ENCODE measurements around the gene WASF1. TPM values are rescaled to one million over a fixed set of nuclear protein-coding genes. Genes with fewer than 3 reads are reported as not detected.

The WASF1 gene
- total and polyA plus RNA-seq, 2 donors from 2014 or later = 6.5 to 9.7 TPM

DNA sequence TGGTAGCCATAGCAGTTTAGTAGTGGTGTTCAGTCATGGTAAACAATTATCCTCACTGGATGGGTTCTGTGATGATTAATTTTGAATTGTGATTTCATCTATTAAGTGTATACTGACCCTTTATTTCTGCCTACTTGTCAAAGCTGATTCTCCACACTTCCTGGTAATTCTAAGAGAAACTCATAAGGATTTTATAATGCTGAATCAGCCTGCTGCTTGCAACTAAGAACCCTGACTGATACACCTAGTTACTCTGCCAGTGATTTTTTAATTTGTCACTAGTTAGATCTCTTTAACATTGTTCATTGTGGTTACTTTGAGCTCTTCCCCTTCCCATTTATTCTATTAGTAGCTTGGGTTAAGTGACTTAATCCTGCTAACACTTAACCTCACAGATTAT lies 9.3 kb upstream of the WASF1 start:
- no peak overlapping the region for H3K4me3 ChIP-seq (ENCODE audit: low read length in 3 of 3)
- H3K27ac ChIP-seq (ENCODE audit: low read depth in 2 of 2, low read length in 2 of 2) = no peak overlapping the region
- intact Hi-C loops (cut with DNase I) = no loop called here
- peaks cover 0 to 2% (median under 1%) of the 10 kb centered on the region in 3 donors for H3K36me3 ChIP-seq (ENCODE audit: control insufficient read depth in 2 of 3, insufficient read depth in 3 of 3, low read length in 3 of 3)
- TF ChIP-seq, protein P1, sequence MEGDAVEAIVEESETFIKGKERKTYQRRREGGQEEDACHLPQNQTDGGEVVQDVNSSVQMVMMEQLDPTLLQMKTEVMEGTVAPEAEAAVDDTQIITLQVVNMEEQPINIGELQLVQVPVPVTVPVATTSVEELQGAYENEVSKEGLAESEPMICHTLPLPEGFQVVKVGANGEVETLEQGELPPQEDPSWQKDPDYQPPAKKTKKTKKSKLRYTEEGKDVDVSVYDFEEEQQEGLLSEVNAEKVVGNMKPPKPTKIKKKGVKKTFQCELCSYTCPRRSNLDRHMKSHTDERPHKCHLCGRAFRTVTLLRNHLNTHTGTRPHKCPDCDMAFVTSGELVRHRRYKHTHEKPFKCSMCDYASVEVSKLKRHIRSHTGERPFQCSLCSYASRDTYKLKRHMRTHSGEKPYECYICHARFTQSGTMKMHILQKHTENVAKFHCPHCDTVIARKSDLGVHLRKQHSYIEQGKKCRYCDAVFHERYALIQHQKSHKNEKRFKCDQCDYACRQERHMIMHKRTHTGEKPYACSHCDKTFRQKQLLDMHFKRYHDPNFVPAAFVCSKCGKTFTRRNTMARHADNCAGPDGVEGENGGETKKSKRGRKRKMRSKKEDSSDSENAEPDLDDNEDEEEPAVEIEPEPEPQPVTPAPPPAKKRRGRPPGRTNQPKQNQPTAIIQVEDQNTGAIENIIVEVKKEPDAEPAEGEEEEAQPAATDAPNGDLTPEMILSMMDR (IDR thresholded peaks at IDR 0.05; ENCODE audit: borderline replicate concordance, extremely low read depth, insufficient read depth) = no peak
- no peaks in the 10 kb centered on the region for H3K27me3 ChIP-seq (ENCODE audit: control insufficient read depth, insufficient read depth, low read length)
- H3K4me1 ChIP-seq (ENCODE audit: control insufficient read depth in 2 of 3, insufficient read depth in 2 of 3, low read depth in 1 of 3, low read length in 3 of 3) = no peaks in the 10 kb centered on the region
- FAIRE-seq (no peak), DNase-seq (no peak)
- no peaks in the 10 kb centered on the region for H3K9me3 ChIP-seq (ENCODE audit: control insufficient read depth in 2 of 3, insufficient read depth in 1 of 3, low read length in 3 of 3)
- no peak overlapping the region for H3K9ac ChIP-seq (ENCODE audit: low read length in 3 of 3)

DNA sequence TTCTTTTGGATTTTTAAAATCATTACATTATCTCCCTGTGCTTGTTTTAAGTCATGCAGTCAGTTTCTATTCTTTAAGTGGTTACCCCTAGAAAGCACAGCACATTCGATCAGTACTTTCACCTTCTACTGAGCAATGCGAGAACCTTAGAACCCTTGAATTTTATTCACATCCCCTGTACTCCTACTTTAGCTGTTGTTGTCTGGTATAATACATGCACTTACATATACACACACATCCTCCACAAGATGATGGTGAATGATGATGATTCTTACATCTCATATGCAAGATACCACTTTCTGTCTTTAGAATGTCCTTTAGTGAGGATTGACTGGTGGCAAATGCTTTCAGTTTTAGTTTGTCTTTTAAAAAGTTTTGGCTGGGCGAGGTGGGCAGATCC lies 6.4 kb upstream of the WASF1 start:
- intact Hi-C loops (cut with DNase I) = no loop called here
- FAIRE-seq = no peak
- peaks cover 3 to 19% (median 14%) of the 10 kb centered on the region in 3 donors for H3K4me1 ChIP-seq (ENCODE audit: control insufficient read depth in 2 of 3, insufficient read depth in 2 of 3, low read depth in 1 of 3, low read length in 3 of 3)

DNA sequence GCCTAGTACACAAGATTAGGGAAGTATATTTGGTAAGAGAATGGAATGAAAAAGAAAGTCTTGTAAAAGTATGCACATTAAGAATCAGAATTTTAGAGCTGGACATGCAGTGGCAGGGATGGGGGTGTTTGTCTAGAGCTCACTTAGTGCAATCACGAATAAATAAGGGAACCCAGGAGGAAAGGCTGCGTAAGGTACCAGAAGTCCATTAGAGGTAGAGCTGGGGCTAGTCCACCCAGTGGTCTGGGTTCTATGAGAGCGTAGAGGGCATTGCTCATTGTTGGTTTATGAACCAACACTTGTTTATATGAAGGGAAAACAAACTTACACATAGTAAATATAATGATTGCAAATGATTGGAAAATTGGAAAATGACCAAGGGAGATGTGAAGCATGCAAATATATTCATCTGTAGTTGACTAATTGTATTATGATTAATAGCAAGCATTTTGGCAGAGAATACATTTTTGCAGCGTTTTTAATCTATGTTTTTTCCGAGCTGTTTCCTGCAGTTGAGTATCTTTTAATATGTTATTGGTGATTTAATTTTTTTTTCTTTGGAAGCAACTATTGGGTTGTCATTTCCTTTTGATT lies 3.9 kb upstream of the WASF1 start:
- Histone ChIP-seq H3K27ac (ENCODE audit: low read depth in 2 of 2, low read length in 2 of 2) (no peak overlapping the region), H3K27me3 (ENCODE audit: control insufficient read depth, insufficient read depth, low read length) (no peaks in the 10 kb centered on the region), H3K9ac (ENCODE audit: low read length in 3 of 3) (no peak overlapping the region), H3K4me3 (ENCODE audit: low read length in 3 of 3) (no peak overlapping the region), H3K4me1 (ENCODE audit: control insufficient read depth in 2 of 3, insufficient read depth in 2 of 3, low read depth in 1 of 3, low read length in 3 of 3) (peaks cover 3 to 19% (median 14%) of the 10 kb centered on the region in 3 donors), H3K36me3 (ENCODE audit: control insufficient read depth in 2 of 3, insufficient read depth in 3 of 3, low read length in 3 of 3) (no peaks in the 10 kb centered on the region), H3K9me3 (ENCODE audit: control insufficient read depth in 2 of 3, insufficient read depth in 1 of 3, low read length in 3 of 3) (no peaks in the 10 kb centered on the region)
- DNase-seq (no peak), FAIRE-seq (no peak)
- intact Hi-C loops (cut with DNase I) = no loop called here
- TF ChIP-seq, protein P1 (IDR thresholded peaks at IDR 0.05; ENCODE audit: borderline replicate concordance, extremely low read depth, insufficient read depth) = no peak

More for the DNA sequence above, 6.4 kb upstream of the WASF1 start:
- no peaks in the 10 kb centered on the region for H3K9me3 ChIP-seq (ENCODE audit: control insufficient read depth in 2 of 3, insufficient read depth in 1 of 3, low read length in 3 of 3)
- no peak overlapping the region for H3K9ac ChIP-seq (ENCODE audit: low read length in 3 of 3)
- H3K27me3 ChIP-seq (ENCODE audit: control insufficient read depth, insufficient read depth, low read length) = no peaks in the 10 kb centered on the region
- TF ChIP-seq, protein P1 (IDR thresholded peaks at IDR 0.05; ENCODE audit: borderline replicate concordance, extremely low read depth, insufficient read depth) = no peak
- no peaks in the 10 kb centered on the region for H3K36me3 ChIP-seq (ENCODE audit: control insufficient read depth in 2 of 3, insufficient read depth in 3 of 3, low read length in 3 of 3)
- no peak overlapping the region for H3K27ac ChIP-seq (ENCODE audit: low read depth in 2 of 2, low read length in 2 of 2)
- DNase-seq = no peak
- no peak overlapping the region for H3K4me3 ChIP-seq (ENCODE audit: low read length in 3 of 3)
